Measurements from ENCODE around the gene IL17RA.

- TF ChIP-seq CTCF (conservative IDR thresholded peaks at IDR 0.05; ENCODE audit: low read length) = peak; percentile 37; the same call in 1 of the 2 replicates
- no peak for TF ChIP-seq EZH2phosphoT487 (IDR thresholded peaks at IDR 0.05; ENCODE audit: borderline replicate concordance)
Observed at GRCh38 chr22:17164392-17165024, 79.7 kb downstream of the IL17RA start.
